Superior temporal gyrus (tissue), 1 donor: ENCODE results near the gene LRRC25.

Source experiments
- DNase-seq: peaks from one replicate; pipeline ENCODE4 v3.0.0-alpha.2; 2016; ENCODE audit errors: extremely low spot score

The LRRC25 gene

GRCh38 chr19:18424890-18425514 lies 27.6 kb upstream of the LRRC25 start:
- no peak for DNase-seq

DNA sequence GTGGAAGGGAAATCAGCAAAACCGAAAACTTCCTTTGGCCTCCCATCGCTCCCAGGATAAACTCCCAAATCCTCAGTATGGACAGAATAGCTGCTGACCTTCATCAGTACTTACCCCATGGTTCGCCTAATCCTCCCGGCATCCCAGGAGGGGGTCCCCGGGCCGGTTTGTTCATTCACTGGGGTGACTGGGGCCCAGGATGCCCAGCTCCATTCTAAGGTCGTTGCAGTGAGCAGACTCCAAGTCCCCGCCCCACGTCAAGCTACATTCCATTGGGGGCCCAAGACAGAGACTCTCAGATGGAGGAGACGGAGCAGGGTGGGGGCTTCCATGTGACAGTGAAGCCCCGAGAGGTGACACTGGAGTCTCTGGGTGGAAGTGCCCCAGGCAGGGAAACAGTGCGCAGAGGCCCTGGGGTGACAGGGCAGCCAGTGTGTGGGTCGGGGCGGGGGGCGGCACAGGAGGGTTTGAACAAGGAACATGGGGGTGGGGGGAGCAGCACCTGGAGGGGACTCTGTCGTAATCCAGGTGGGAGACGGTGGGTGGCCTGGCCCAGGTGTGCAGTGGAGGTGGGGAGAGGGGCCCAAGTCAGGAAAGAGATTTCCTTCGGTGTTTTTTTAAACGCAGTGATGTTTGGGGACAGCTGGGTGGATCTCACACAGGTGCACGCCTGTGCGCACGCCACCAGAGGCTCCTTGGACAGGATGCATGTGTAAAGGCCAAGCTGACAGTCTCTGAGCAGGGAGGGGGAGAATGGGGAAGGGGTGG lies 26.9 kb upstream of the LRRC25 start:
- DNase-seq = no peak

GRCh38 chr19:18423258-18424020 lies 26.0 kb upstream of the LRRC25 start:
- DNase-seq = no peak

- DNase-seq = no peak
Observed at GRCh38 chr19:18422530-18423191, 25.2 kb upstream of the LRRC25 start.

- DNase-seq = no peak
Observed at GRCh38 chr19:18421371-18421959, 24.0 kb upstream of the LRRC25 start.

GRCh38 chr19:18420930-18421329 lies 23.5 kb upstream of the LRRC25 start:
- no peak for DNase-seq

DNA sequence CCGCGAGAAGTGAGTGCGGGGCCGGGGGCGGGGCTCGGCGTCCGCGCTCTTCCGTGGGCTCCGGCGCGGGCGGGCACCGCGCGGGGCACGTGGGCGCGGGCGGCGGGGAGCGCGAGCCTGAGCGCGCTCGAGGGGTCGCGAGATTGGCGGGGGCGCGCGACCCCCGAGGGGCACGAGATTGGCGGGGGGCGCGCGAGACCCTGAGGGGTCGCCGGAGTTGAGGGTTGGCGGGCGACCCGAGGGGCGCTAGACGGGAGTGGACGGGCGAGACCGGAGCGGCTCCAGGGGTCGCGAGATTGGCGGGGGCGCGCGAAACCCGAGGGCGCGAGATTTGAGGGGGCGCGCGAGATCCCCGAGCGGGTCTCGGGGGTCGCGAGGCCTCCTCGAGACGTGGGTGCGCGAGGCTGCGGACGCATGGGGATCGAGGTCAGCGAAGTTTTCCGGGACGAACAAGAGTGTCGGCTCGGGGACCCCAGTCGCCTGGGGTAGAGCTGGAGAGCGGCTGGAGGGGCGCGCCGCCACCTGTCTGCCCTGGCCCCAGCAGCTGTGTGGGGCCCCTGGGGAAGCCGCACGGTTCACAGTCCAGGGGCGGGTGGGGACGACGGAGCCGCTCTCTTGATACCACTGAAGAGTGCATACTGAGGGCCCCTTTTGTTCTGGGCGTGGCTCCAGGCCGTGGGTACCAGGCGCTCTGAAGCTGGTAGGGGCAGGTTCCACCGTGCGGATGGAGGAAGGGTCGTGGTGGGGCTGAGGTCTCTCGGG lies 22.5 kb upstream of the LRRC25 start:
- DNase-seq = no peak

GRCh38 chr19:18419195-18419698 lies 21.8 kb upstream of the LRRC25 start, which contains the start of gene SSBP4:
TSS of gene SSBP4 (plus strand) at chr19:18419398. CDS start at chr19:18419649, 251 bp downstream.
- peak; percentile 62 for DNase-seq

- DNase-seq = peak; percentile 53
Observed at GRCh38 chr19:18418483-18419194, 21.2 kb upstream of the LRRC25 start.

DNA sequence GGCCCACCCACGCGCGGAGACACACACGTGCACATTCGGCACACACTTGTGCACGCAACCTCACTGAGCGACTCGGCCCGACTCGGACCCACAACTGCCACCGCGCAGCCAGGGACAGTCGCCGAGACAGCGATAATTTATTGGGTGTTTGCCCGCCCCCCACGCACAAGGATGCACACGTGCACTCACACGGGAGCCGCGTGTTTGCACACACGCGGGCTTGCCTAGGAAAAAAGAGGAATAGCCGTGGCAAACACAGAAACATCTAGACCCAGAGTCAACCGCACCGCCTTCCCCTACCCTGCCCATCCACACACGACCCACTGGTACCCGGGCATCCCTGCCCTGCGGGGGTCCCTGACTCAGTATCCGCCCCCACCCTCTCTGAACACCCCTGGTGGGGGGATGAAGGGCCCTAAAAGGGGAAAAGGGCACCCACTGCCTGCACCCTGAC lies 20.6 kb upstream of the LRRC25 start:
- no peak for DNase-seq

DNA sequence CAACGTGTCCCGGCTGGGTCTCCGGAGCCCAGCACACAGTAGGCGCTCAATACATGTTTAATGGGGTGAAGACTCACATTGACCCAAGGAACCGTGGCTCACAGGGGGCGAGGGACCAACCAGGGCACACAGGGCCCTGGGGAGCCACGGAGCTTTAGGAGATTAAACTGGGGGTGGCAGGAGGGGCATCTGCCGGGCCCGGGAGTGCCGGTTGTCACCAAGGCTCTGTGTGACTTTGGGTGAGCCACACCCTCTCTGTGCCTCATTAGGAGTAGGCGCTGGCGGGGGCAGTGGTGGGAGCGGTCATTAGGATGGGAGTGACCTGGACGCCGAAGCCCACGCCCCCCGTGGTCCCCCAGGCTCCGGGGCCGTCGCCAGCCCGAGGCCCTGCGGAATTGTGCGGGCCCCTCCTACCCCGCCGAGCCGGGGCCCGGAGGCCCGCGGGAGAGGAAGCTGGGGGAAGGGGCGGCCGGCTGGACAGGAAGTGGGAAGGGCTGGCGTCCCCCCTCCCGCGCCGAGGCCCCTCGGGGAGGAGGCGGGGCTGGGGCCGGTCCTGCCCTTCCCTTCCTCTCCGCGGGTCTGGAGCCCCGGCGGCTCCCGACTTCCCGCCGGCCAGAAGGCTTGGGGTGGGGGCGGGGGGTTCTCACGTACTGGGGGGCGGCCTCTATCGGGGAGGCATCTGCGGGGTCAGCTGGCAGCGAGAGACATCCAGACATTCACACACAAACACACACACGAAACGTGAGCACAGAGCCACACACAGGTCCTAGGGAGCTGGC lies 20.0 kb upstream of the LRRC25 start:
- no peak for DNase-seq

GRCh38 chr19:18416778-18417249 lies 19.4 kb upstream of the LRRC25 start:
- DNase-seq = peak; percentile 64

DNA sequence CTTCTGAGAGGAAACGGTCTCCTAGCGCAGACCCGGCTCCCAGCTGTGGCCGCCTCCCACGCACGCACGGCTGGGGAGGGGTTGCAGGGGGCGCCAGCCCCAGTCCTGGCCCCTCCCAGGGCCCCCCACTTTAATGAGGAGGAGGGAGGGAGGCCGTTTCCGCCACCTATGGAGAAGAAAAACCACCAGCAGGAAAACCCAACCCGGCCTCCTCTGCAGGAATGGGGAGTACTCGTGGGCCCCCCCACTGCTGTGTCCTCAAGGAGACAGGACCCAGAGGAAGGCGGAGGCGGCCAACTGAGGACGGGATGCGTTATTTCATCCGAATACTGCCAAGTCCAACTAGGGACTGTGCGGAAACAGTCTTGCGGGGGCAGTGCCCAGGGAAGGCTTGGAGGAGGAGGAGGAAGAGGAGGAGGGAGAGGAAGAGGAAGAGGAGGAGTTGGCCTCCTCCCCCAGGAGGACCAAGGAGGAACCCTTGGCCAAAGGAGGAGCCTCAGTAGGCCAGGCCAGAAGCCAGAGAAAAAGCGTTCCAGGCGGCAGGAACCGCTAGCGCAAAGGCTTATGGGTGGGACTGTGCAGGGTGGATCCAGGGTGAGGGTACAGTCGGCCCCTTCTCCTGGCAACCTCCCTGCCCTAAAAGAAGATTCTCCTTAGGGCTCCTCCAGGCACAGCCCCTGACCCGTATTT lies 17.9 kb upstream of the LRRC25 start:
- peak; percentile 36 for DNase-seq

- DNase-seq = no peak
Observed at GRCh38 chr19:18414504-18415177, 17.2 kb upstream of the LRRC25 start.

DNA sequence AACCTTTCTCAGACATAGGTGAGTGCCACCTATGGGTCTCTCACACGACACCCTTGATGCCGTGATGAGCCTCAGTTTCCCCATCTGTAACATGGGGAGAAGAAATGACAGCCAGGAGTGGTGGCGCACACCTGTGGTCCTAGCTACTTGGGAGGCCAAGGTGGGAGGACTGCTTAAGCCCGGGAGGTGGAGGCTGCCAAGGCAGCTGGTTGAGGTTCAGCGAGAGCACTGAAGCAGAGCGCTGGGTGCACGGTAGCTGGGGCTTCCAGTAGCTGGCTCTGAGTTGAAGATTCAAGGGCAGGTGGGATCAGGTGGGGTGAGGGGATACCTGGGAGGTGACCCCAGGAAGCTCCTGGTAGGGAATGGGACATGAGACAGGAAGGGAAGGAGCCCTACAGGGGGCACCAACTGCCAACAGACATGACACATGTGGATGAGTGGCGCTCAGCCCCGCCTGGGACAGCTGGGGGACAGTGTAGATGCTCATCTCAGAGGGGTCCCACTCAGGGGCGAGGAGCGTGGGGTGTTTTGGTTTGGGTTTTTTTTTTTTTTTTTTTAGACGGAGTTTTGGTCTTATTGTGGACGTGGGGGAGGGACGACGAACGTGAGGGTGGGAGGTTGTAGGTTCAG lies 15.3 kb upstream of the LRRC25 start:
- no peak for DNase-seq

GRCh38 chr19:18408053-18408476 lies 10.6 kb upstream of the LRRC25 start:
- no peak for DNase-seq

DNA sequence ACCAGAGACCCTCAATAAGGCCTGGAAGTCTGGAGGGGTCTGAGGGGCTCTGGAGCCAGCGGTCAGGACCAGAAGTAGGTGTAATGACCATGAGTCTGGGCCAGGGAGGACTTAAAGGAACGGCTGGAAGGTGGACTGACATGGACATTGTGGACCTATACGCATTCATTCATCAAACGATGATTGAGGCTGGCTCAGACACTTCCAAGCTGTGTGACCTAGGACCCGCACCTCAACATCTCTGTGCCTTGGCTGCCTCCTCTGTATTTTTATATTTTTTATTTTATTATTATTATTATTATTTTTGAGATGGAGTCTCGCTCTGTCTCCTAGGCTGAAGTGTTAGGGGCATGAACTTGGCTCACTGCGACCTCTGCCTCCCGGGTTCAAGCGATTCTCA lies 9.3 kb upstream of the LRRC25 start:
- DNase-seq = no peak
